IPS DF 4.7 (cell line): Measurements from ENCODE around the gene ALB.
"Not testable (repeated sequence)": the region's sequence is repeated elsewhere in the genome, so short reads cannot be mapped to it uniquely, and the experiment has no call there.

Experiments used
- DNase-seq: peaks from one replicate; pipeline ENCODE4 v3.0.0-alpha.2; 2013; ENCODE audit warnings: low spot score; ENCODE audit errors: extremely low read depth

Gene ALB

GRCh38 chr4:73404042-73404441 lies at the start of gene ALB:
Gene ALB (plus strand): TSS chr4:73404287. CDS start chr4:73404328, 41 bp downstream.
- no peak for DNase-seq

DNA sequence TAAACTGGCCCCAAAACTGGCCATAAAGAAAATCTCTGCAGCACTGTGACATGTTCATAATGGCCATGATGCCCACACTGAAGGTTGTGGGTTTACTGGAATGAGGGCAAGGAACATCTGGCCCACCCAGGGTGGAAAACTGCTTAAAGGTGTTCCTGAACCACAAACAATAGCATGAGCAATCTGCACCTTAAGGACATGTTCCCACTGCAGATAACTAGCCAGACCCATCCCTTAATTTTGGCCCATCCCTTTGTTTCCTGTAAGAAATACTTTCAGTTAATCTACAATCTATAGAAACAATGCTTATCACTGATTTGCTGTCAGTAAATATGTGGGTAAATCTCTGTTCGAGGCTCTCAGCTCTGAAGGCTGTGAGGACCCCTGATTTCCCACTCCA lies 46.9 kb upstream of the ALB start:
- DNase-seq: not testable (repeated sequence)

DNA sequence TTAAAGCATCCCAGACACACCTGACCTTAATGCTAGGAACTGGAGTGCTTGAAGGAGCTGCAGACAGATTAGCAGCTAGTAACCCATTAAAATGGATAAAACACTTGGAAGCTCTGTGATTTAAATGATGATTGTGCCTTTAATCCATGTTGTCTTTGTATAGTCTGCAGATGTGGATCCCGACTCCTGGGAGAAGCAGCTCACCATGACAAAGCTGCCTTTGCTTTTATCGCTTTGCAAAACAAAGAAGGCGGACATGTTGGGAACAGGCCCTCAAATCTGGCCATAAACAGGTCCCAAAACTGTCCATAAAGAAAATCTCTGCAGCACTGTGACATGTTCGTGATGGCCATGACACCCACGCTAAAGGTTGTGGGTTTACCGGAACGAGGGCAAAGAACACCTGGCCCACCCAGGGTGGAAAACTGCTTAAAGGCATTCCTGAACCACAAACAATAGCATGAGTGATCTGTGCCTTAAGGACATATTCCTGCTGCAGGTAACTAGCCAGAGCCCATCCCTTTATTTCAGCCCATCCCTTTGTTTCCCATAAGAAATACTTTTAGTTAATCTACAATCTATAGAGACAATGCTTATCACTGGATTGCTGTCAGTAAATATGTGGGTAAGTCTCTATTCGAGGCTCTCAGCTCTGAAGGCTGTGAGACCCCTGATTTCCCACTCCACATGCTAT lies 34.4 kb upstream of the ALB start:
- peak; percentile 3 for DNase-seq

DNA sequence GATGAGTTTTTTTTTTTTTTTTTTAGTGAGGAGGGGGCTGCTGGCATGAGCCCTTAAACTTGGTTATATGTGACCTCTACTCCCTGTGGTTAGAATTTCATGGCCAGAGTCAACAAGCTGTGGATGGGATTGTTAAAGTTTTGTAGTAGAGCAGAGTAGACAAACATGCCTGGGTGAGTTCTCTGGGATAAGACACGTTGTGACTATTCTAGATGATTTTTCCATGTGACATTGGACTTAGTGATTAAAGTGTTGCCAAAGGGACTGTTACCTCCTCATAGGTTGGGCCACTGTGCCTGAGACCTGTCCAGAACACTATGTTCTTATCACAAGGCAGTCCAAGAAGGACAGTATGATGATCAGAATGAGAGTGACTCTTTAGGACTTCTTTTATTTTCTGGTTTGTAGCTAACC lies 28.8 kb upstream of the ALB start:
- DNase-seq: no peak

DNA sequence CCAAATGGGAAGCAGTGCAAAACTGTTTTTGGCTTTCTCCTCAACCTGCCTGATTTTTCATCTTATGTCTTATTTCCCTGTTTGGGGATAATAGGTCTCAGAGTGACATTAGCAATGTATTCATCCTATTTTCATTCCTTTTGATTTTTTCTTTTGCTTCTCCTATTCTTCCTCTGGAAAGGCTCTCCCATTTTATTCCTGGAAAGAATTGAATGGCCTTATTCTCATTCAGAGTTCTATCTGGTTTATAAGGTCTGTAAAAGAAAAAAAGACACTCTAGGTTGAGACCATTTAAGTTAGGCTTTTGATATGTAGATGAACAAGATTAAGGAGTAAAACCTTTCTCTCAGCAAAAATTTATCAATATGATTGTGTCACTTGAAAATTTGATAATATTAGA lies 27.8 kb upstream of the ALB start:
- DNase-seq: no peak

DNA sequence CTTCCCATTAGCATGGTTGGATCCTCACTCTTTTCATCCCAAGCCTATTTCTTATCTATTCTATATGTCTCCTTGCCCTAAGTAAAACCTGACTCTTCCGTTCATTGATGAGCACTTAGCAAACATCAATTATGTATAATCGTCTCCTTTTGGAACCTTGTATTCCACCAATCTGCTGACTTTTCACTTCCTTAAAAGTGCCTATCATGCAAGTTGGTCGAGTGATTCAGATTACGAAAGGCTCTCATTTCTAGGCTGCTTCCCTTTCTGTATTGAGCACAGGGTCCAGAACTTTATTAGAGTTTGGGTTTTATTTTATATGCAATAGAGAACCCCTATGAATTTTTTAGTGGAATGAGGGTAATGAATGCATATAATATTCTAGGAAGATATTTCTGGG lies 27.1 kb upstream of the ALB start:
- DNase-seq: no peak

- DNase-seq: no peak
Observed at GRCh38 chr4:73378887-73379286, 25.2 kb upstream of the ALB start.

- no peak for DNase-seq
Observed at GRCh38 chr4:73379946-73380345, 24.1 kb upstream of the ALB start.

DNA sequence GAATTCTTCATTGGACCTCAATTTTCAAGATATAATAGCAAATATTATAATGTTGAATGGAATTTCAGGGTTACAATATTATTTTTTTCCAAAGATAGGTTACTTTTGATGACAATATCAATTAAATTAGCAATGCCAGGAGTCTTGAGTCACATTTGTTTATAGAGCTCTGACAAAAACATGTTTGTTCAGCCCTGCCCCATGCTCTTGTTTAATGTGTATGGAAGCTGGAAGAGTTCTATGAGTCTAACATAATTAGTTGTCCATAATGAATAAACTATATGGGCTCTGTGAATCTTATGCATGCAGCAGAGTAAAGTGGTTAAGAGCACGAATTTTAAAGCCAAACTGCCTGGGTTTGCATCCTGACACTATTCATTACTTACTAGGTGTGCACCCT lies 22.9 kb upstream of the ALB start:
- DNase-seq: no peak

DNA sequence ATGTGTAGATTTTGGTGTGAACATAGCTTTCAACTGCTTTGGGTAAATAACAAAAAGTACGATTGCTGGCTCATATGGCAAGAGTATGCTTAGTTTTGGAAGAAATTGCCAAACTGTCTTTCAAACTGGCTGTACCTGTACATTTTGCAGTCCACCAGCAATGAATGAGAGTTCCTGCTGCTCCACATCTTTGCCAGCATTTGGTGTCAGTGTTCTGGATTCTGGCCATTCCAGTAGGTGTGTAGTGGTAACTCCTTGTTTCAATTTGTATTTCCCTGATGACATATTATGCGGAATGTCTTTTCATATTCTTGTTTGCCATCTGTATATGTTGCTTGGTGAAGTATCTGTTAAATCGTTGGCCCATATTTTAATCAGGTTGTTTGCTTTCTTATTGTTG lies 20.6 kb upstream of the ALB start:
- DNase-seq: no peak

- DNase-seq: no peak
Observed at GRCh38 chr4:73387552-73387951, 16.5 kb upstream of the ALB start.

DNA sequence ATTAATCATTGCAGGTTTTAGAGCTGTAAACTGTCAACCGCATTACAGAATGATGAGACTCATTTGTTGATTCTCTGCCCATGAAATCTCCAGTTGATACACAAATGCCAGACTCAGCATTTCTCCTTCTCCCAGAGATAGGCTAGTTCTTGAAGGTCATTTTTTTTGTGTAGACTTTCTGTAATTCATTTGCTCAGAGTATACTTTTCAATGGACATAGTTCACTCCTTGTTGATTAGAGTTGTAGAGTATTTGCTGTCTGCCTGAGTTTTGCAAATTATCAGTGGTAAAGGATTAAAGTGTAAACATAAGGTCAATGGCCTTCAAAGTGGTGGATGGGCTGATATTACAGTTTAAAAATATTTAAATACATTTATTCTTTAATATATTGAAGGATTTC lies 15.2 kb upstream of the ALB start:
- DNase-seq: no peak

GRCh38 chr4:73389663-73390062 lies 14.4 kb upstream of the ALB start:
- not testable (repeated sequence) for DNase-seq

- DNase-seq: no peak
Observed at GRCh38 chr4:73391774-73392173, 12.3 kb upstream of the ALB start.

DNA sequence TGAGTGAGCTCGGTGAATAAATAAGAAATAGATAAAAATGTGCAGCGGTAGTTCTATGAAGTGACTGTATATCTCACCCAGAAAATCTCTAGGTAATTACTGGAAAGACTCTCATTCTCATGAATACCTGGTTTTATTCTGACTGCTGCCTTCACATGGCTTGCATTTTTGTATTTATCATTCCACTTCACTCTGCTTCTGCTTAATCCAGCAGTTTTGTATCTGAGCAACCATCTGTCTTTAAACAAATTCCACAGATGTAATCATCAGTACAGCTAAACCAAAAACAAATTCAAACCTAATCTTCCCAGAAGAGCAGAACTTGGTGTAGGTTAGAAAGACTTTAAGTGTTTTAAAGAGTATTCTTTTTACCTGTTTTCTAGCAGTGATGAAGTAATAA lies 11.2 kb upstream of the ALB start:
- no peak for DNase-seq

GRCh38 chr4:73396304-73396703 lies 7.8 kb upstream of the ALB start:
- no peak for DNase-seq

DNA sequence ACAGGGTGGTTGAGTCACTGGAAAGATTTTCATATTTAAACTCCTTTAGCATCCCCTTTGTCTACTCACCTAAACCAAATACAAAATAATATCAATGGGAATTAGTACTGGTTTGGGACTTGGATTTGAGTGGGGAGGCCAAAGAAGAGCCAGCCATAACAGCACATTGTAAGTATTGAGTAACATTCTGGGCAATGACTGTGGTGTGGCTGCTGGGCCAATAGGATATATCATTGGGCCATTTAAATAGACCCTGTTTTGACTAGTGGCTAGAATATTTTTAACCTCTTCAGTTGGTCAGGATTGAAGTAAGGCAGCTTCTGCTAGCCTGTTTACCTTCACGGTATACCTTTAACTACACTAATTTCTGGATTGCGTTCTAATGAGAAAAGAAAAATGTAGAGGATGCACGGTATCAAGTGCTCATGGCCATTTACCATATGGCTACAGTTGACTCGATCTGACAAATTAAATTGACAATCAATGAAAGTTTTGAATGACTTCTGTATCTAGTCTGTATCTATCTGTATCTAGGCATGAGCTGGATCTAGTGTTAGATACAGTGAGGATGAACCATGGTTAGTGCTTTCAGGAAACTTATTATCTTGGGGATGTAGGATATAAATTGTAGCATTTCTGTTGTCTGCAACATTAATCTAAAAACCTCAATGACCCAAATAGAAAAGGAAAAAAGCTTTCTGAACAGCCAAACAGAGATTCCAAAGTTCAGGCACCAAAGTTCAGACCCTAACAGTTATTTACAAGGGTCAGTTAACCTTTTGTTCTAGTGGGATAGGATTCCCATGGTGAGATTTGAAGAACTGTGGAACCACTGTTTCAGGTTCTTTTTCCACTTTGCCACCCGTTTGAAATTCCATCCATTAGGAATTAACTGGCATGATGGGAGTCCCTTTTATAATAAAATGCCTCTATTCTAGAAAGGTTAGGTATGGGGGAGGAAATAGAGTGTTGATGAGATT lies 6.8 kb upstream of the ALB start:
- no peak for DNase-seq

DNA sequence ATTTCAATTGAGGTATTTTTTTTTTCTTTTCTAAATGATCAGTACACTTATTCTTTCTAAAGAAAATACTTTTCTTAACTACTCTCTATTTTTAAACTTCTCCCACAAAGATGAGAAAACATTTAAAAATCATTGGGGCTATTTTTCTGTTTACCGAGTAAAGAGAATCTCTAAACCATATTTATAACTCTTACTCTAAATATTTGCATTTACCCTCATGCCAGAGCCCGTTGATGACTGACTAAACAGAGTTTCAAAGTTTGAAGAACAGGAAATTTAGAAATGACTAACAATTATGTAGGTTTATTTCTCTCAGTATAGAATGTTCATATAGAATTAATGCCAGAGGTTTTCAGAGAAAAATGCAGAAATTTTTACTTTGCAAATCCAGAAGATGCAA lies 2.7 kb upstream of the ALB start:
- no peak for DNase-seq

DNA sequence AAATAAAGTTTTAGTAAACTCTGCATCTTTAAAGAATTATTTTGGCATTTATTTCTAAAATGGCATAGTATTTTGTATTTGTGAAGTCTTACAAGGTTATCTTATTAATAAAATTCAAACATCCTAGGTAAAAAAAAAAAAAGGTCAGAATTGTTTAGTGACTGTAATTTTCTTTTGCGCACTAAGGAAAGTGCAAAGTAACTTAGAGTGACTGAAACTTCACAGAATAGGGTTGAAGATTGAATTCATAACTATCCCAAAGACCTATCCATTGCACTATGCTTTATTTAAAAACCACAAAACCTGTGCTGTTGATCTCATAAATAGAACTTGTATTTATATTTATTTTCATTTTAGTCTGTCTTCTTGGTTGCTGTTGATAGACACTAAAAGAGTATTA lies 370 bp downstream of the ALB start:
- no peak for DNase-seq

GRCh38 chr4:73405138-73405537 lies 1.1 kb downstream of the ALB start:
- DNase-seq: no peak

- no peak for DNase-seq
Observed at GRCh38 chr4:73406548-73406875, 2.4 kb downstream of the ALB start.

DNA sequence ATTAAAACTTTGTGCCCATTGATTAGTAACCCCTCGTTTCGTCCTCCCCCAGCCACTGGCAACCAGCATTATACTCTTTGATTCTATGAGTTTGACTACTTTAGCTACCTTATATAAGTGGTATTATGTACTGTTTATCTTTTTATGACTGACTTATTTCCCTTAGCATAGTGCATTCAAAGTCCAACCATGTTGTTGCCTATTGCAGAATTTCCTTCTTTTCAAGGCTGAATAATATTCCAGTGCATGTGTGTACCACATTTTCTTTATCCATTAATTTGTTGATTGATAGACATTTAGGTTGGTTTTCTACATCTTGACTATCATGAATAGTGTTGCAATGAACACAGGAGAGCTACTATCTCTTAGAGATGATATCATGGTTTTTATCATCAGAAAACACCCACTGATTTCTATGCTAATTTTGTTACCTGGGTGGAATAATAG lies 3.2 kb downstream of the ALB start:
- DNase-seq: no peak
